ENCODE data around the gene ZGPAT.

Gene ZGPAT

GRCh38 chr20:63740070-63740626 lies 32.3 kb downstream of the ZGPAT start:
- no peaks in the 10 kb centered on the region for H3K9me3 ChIP-seq (ENCODE audit: low read length)
- H3K4me3 ChIP-seq (ENCODE audit: low read depth in 1 of 2, low read length in 2 of 2): peak overlapping the region; percentile 65 to 80
- H3K36me3 ChIP-seq (ENCODE audit: insufficient read depth, low read length): peaks cover 2% of the 10 kb centered on the region
- peak overlapping the region; percentile 33 for H3K9ac ChIP-seq (ENCODE audit: low read length)
- no peaks in the 10 kb centered on the region for H3K27me3 ChIP-seq (ENCODE audit: control insufficient read depth in 1 of 2, insufficient read depth in 2 of 2, low read length in 2 of 2)
- peaks cover 18% of the 10 kb centered on the region for H3K4me1 ChIP-seq (ENCODE audit: insufficient read depth, low read length)
- peak overlapping the region; percentile 99 for H3K27ac ChIP-seq (ENCODE audit: low read depth, low read length)

GRCh38 chr20:63740627-63741353 lies 33.0 kb downstream of the ZGPAT start:
- peak overlapping the region; percentile 33 for H3K9ac ChIP-seq (ENCODE audit: low read length)
- no peaks in the 10 kb centered on the region for H3K9me3 ChIP-seq (ENCODE audit: low read length)
- H3K4me3 ChIP-seq (ENCODE audit: low read depth in 1 of 2, low read length in 2 of 2): peak overlapping the region; percentile 65 to 80
- H3K27me3 ChIP-seq (ENCODE audit: control insufficient read depth in 1 of 2, insufficient read depth in 2 of 2, low read length in 2 of 2): no peaks in the 10 kb centered on the region
- peaks cover 18% of the 10 kb centered on the region for H3K4me1 ChIP-seq (ENCODE audit: insufficient read depth, low read length)
- H3K27ac ChIP-seq (ENCODE audit: low read depth, low read length): peak overlapping the region; percentile 99
- no peaks in the 10 kb centered on the region for H3K36me3 ChIP-seq (ENCODE audit: insufficient read depth, low read length)

- Histone ChIP-seq H3K4me3 (ENCODE audit: low read depth in 1 of 2, low read length in 2 of 2) (peak overlapping the region; percentile 65 to 80), H3K27me3 (ENCODE audit: control insufficient read depth in 1 of 2, insufficient read depth in 2 of 2, low read length in 2 of 2) (no peaks in the 10 kb centered on the region), H3K36me3 (ENCODE audit: insufficient read depth, low read length) (no peaks in the 10 kb centered on the region), H3K27ac (ENCODE audit: low read depth, low read length) (peak overlapping the region; percentile 76), H3K4me1 (ENCODE audit: insufficient read depth, low read length) (peaks cover 18% of the 10 kb centered on the region), H3K9ac (ENCODE audit: low read length) (no peak overlapping the region), H3K9me3 (ENCODE audit: low read length) (no peaks in the 10 kb centered on the region)
These were observed 33.5 kb downstream of the ZGPAT start for GRCh38 chr20:63741354-63741675.

GRCh38 chr20:63741676-63742380 lies 34.0 kb downstream of the ZGPAT start:
- Histone ChIP-seq H3K36me3 (ENCODE audit: insufficient read depth, low read length) (no peaks in the 10 kb centered on the region), H3K4me1 (ENCODE audit: insufficient read depth, low read length) (peaks cover 18% of the 10 kb centered on the region), H3K9ac (ENCODE audit: low read length) (no peak overlapping the region), H3K4me3 (ENCODE audit: low read depth in 1 of 2, low read length in 2 of 2) (peak overlapping the region; percentile 65 to 80), H3K27me3 (ENCODE audit: control insufficient read depth in 1 of 2, insufficient read depth in 2 of 2, low read length in 2 of 2) (no peaks in the 10 kb centered on the region), H3K9me3 (ENCODE audit: low read length) (no peaks in the 10 kb centered on the region), H3K27ac (ENCODE audit: low read depth, low read length) (peak overlapping the region; percentile 76)

GRCh38 chr20:63742381-63743024 lies 34.7 kb downstream of the ZGPAT start:
- Histone ChIP-seq H3K36me3 (ENCODE audit: insufficient read depth, low read length) (no peaks in the 10 kb centered on the region), H3K27ac (ENCODE audit: low read depth, low read length) (no peak overlapping the region), H3K27me3 (ENCODE audit: control insufficient read depth in 1 of 2, insufficient read depth in 2 of 2, low read length in 2 of 2) (no peaks in the 10 kb centered on the region), H3K4me3 (ENCODE audit: low read depth in 1 of 2, low read length in 2 of 2) (no peak overlapping the region), H3K9me3 (ENCODE audit: low read length) (no peaks in the 10 kb centered on the region), H3K4me1 (ENCODE audit: insufficient read depth, low read length) (peaks cover 18% of the 10 kb centered on the region), H3K9ac (ENCODE audit: low read length) (no peak overlapping the region)

GRCh38 chr20:63743210-63743970 lies 35.6 kb downstream of the ZGPAT start:
- H3K27ac ChIP-seq (ENCODE audit: low read depth, low read length): no peak overlapping the region
- no peaks in the 10 kb centered on the region for H3K9me3 ChIP-seq (ENCODE audit: low read length)
- H3K36me3 ChIP-seq (ENCODE audit: insufficient read depth, low read length): no peaks in the 10 kb centered on the region
- no peaks in the 10 kb centered on the region for H3K27me3 ChIP-seq (ENCODE audit: control insufficient read depth in 1 of 2, insufficient read depth in 2 of 2, low read length in 2 of 2)
- peaks cover 14% of the 10 kb centered on the region for H3K4me1 ChIP-seq (ENCODE audit: insufficient read depth, low read length)
- H3K4me3 ChIP-seq (ENCODE audit: low read depth in 1 of 2, low read length in 2 of 2): no peak overlapping the region
- no peak overlapping the region for H3K9ac ChIP-seq (ENCODE audit: low read length)

- Histone ChIP-seq H3K27me3 (ENCODE audit: control insufficient read depth in 1 of 2, insufficient read depth in 2 of 2, low read length in 2 of 2) (no peaks in the 10 kb centered on the region), H3K27ac (ENCODE audit: low read depth, low read length) (no peak overlapping the region), H3K4me1 (ENCODE audit: insufficient read depth, low read length) (peaks cover 11% of the 10 kb centered on the region), H3K36me3 (ENCODE audit: insufficient read depth, low read length) (no peaks in the 10 kb centered on the region), H3K9ac (ENCODE audit: low read length) (no peak overlapping the region), H3K4me3 (ENCODE audit: low read depth in 1 of 2, low read length in 2 of 2) (no peak overlapping the region), H3K9me3 (ENCODE audit: low read length) (no peaks in the 10 kb centered on the region)
These were observed 36.3 kb downstream of the ZGPAT start for GRCh38 chr20:63744158-63744557.

- no peak overlapping the region for H3K4me3 ChIP-seq (ENCODE audit: low read depth in 1 of 2, low read length in 2 of 2)
These were observed 37.0 kb downstream of the ZGPAT start for GRCh38 chr20:63744574-63745423.

GRCh38 chr20:63745424-63745805 lies 37.6 kb downstream of the ZGPAT start:
- Histone ChIP-seq H3K9ac (ENCODE audit: low read length) (no peak overlapping the region), H3K36me3 (ENCODE audit: insufficient read depth, low read length) (no peaks in the 10 kb centered on the region), H3K27ac (ENCODE audit: low read depth, low read length) (no peak overlapping the region), H3K4me3 (ENCODE audit: low read depth in 1 of 2, low read length in 2 of 2) (no peak overlapping the region), H3K9me3 (ENCODE audit: low read length) (no peaks in the 10 kb centered on the region), H3K4me1 (ENCODE audit: insufficient read depth, low read length) (peaks cover 11% of the 10 kb centered on the region), H3K27me3 (ENCODE audit: control insufficient read depth in 1 of 2, insufficient read depth in 2 of 2, low read length in 2 of 2) (no peaks in the 10 kb centered on the region)

More at GRCh38 chr20:63744574-63745423, 37.0 kb downstream of the ZGPAT start:
- Histone ChIP-seq H3K27ac (ENCODE audit: low read depth, low read length) (no peak overlapping the region), H3K9me3 (ENCODE audit: low read length) (no peaks in the 10 kb centered on the region), H3K27me3 (ENCODE audit: control insufficient read depth in 1 of 2, insufficient read depth in 2 of 2, low read length in 2 of 2) (no peaks in the 10 kb centered on the region), H3K4me1 (ENCODE audit: insufficient read depth, low read length) (peaks cover 11% of the 10 kb centered on the region), H3K9ac (ENCODE audit: low read length) (no peak overlapping the region), H3K36me3 (ENCODE audit: insufficient read depth, low read length) (no peaks in the 10 kb centered on the region)

- H3K27ac ChIP-seq (ENCODE audit: low read depth, low read length): no peak overlapping the region
- peaks cover 7% of the 10 kb centered on the region for H3K4me1 ChIP-seq (ENCODE audit: insufficient read depth, low read length)
- H3K4me3 ChIP-seq (ENCODE audit: low read depth in 1 of 2, low read length in 2 of 2): no peak overlapping the region
- no peaks in the 10 kb centered on the region for H3K36me3 ChIP-seq (ENCODE audit: insufficient read depth, low read length)
- H3K9me3 ChIP-seq (ENCODE audit: low read length): no peaks in the 10 kb centered on the region
- H3K9ac ChIP-seq (ENCODE audit: low read length): no peak overlapping the region
- no peaks in the 10 kb centered on the region for H3K27me3 ChIP-seq (ENCODE audit: control insufficient read depth in 1 of 2, insufficient read depth in 2 of 2, low read length in 2 of 2)
These were observed 38.3 kb downstream of the ZGPAT start for GRCh38 chr20:63745961-63746731.
